Loucy (cell line): Measurements from ENCODE around the gene CAPN3.

Experiments used
- CTCF ChIP-seq: fragments of 200-600 bp; sonication (generic); conservative IDR thresholded peaks from 2 replicates; pipeline ENCODE4 v1.5.1; 2014; ENCODE audit warnings: mild to moderate bottlenecking, antibody characterized with exemption, low read length
- EZH2phosphoT487 ChIP-seq: fragments of 200-600 bp; IDR thresholded peaks from 2 replicates; pipeline ENCODE4 v1.6.1; 2018; ENCODE audit warnings: antibody characterized with exemption, mild to moderate bottlenecking, moderate library complexity, borderline replicate concordance

DNA sequence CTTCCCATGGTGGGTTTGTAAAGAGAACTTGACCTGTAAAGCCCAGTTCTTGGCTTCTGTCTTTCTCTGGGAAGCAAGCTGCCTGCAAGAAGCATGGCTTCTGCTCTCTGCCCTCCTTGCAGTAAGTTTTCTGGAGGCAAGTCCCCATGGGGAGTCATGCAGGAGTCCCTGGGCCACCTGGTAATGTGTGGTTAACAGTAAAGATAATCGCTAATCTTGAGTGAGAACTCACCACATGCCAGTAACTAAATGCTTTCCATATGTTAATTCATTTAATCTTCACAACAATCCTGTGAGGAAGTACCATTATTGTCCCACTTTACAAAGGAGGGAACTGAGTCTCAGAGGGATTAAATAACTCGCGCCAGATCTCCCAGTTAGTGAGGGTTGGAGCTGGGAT lies 4.2 kb downstream of the CAPN3 start:
- TF ChIP-seq CTCF (no peak), EZH2phosphoT487 (no peak)
